Measurements from ENCODE around the gene NDUFAB1. TPM values are rescaled to one million over a fixed set of nuclear protein-coding genes. Genes with fewer than 3 reads are reported as not detected.

Gene NDUFAB1
- total and polyA plus RNA-seq, 2 of the 13 experiments (the other 11 are each of a cell fraction or from before 2014, with no cell fraction given): 221 to 601 TPM

DNA sequence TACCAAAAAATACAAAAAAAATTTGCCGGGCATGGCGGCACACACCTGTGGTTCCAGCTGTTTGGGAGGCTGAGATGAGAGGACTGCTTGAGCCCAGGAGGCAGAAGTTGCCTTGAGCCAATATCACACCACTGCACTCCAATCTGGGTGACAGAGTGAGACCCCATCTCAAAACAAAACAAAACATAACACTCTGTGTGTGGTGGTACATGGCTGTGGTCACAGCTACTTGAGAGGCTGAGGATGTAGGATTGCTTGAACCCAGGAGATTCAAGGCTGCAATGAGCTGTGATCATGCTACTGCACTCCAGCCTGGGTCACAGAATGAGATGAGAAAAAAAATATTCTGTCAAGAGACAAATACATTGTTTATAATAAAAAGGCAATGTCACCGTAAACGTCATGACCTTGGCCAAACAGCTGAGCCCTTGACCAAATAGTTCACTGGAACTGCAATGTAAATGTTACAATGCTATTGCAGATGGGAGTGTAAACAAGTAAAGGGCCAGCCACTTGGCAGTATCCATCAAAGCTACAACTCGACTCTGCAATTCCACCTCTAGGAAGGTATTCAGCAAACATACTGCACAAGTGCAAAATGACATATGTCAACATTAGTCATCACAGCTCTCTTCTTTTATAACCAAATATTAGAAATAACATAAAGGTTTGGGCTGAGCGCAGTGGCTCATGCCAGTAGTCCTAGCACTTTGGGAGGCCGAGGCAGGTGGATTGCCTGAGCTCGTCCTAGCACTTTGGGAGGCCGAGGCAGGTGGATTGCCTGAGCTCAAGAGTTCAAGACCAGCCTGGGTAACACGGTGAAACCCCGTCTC, 55.9 kb downstream of the NDUFAB1 start (continued):
- TF ChIP-seq, protein P1, sequence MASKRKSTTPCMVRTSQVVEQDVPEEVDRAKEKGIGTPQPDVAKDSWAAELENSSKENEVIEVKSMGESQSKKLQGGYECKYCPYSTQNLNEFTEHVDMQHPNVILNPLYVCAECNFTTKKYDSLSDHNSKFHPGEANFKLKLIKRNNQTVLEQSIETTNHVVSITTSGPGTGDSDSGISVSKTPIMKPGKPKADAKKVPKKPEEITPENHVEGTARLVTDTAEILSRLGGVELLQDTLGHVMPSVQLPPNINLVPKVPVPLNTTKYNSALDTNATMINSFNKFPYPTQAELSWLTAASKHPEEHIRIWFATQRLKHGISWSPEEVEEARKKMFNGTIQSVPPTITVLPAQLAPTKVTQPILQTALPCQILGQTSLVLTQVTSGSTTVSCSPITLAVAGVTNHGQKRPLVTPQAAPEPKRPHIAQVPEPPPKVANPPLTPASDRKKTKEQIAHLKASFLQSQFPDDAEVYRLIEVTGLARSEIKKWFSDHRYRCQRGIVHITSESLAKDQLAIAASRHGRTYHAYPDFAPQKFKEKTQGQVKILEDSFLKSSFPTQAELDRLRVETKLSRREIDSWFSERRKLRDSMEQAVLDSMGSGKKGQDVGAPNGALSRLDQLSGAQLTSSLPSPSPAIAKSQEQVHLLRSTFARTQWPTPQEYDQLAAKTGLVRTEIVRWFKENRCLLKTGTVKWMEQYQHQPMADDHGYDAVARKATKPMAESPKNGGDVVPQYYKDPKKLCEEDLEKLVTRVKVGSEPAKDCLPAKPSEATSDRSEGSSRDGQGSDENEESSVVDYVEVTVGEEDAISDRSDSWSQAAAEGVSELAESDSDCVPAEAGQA (IDR thresholded peaks at IDR 0.05; ENCODE audit: low read depth): peak; percentile 90
- TF ChIP-seq, protein P1 (CRISPR knock-in tag; IDR thresholded peaks at IDR 0.05; ENCODE audit: borderline replicate concordance): no peak; the same call in 1 of the 2 replicates
- peak; percentile 64 for TF ChIP-seq ZNF781 (CRISPR knock-in tag; IDR thresholded peaks at IDR 0.05; ENCODE audit: borderline replicate concordance, not compliant biosample characterization)
- TF ChIP-seq, protein P2, sequence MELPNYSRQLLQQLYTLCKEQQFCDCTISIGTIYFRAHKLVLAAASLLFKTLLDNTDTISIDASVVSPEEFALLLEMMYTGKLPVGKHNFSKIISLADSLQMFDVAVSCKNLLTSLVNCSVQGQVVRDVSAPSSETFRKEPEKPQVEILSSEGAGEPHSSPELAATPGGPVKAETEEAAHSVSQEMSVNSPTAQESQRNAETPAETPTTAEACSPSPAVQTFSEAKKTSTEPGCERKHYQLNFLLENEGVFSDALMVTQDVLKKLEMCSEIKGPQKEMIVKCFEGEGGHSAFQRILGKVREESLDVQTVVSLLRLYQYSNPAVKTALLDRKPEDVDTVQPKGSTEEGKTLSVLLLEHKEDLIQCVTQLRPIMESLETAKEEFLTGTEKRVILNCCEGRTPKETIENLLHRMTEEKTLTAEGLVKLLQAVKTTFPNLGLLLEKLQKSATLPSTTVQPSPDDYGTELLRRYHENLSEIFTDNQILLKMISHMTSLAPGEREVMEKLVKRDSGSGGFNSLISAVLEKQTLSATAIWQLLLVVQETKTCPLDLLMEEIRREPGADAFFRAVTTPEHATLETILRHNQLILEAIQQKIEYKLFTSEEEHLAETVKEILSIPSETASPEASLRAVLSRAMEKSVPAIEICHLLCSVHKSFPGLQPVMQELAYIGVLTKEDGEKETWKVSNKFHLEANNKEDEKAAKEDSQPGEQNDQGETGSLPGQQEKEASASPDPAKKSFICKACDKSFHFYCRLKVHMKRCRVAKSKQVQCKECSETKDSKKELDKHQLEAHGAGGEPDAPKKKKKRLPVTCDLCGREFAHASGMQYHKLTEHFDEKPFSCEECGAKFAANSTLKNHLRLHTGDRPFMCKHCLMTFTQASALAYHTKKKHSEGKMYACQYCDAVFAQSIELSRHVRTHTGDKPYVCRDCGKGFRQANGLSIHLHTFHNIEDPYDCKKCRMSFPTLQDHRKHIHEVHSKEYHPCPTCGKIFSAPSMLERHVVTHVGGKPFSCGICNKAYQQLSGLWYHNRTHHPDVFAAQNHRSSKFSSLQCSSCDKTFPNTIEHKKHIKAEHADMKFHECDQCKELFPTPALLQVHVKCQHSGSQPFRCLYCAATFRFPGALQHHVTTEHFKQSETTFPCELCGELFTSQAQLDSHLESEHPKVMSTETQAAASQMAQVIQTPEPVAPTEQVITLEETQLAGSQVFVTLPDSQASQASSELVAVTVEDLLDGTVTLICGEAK (IDR thresholded peaks at IDR 0.05): no peak; the same call in 1 of the 2 replicates
- TF ChIP-seq, protein P2 (CRISPR knock-in tag; IDR thresholded peaks at IDR 0.05): peak; percentile 57; the same call in 1 of the 2 replicates
- no peak for TF ChIP-seq SP1 (IDR thresholded peaks at IDR 0.05)
- TF ChIP-seq SP1 (CRISPR knock-in tag; IDR thresholded peaks at IDR 0.05): peak; percentile 50; the same call in 1 of the 2 replicates
- peak; percentile 100 for TF ChIP-seq GATAD2A (CRISPR knock-in tag; IDR thresholded peaks at IDR 0.05)
- peak; percentile 98 for TF ChIP-seq ZFP36L1 (CRISPR knock-in tag; IDR thresholded peaks at IDR 0.05)
- peak; percentile 86; the same call in 1 of the 2 replicates for TF ChIP-seq YEATS2 (CRISPR knock-in tag; IDR thresholded peaks at IDR 0.05; ENCODE audit: borderline replicate concordance)
- TF ChIP-seq ZNF788 (CRISPR knock-in tag; IDR thresholded peaks at IDR 0.05; ENCODE audit: borderline replicate concordance): peak; percentile 87
- 0 out of 2 replicates have a peak, but pooled peaks have one; percentile 21 for TF ChIP-seq ZNF121 (CRISPR knock-in tag; IDR thresholded peaks at IDR 0.05)
- peak; percentile 81 for TF ChIP-seq GATAD1 (CRISPR knock-in tag; IDR thresholded peaks at IDR 0.05)
- peak; percentile 92 for TF ChIP-seq CREM (IDR thresholded peaks at IDR 0.05)
- TF ChIP-seq CREM (CRISPR knock-in tag; IDR thresholded peaks at IDR 0.05): no peak

Measured in HepG2 (cell line).